ENCODE data around the gene UCP2.
"Not testable (repeated sequence)": the region's sequence is repeated elsewhere in the genome, so short reads cannot be mapped to it uniquely, and the experiment has no call there.

Gene UCP2

GRCh38 chr11:73942010-73942409 lies 40.6 kb downstream of the UCP2 start:
- no peak for TF ChIP-seq POLR2A (IDR thresholded peaks at IDR 0.05; ENCODE audit: low read depth, low read length)
- DNase-seq (ENCODE audit: insufficient read length, low spot score) (no peak), FAIRE-seq (no peak)

- FAIRE-seq (no peak), DNase-seq (ENCODE audit: insufficient read length, low spot score) (no peak)
- TF ChIP-seq POLR2A (IDR thresholded peaks at IDR 0.05; ENCODE audit: low read depth, low read length), result no peak
These were observed 41.7 kb downstream of the UCP2 start for GRCh38 chr11:73940801-73941570.

- FAIRE-seq, result no peak
- no peak for DNase-seq (ENCODE audit: insufficient read length, low spot score)
- no peak for TF ChIP-seq POLR2A (IDR thresholded peaks at IDR 0.05; ENCODE audit: low read depth, low read length)
These were observed 43.5 kb downstream of the UCP2 start for GRCh38 chr11:73939096-73939495.

- not testable (repeated sequence) for FAIRE-seq
These were observed 46.6 kb downstream of the UCP2 start for GRCh38 chr11:73936047-73936446.

GRCh38 chr11:73932781-73933180 lies 49.9 kb downstream of the UCP2 start:
- no peak for TF ChIP-seq POLR2A (IDR thresholded peaks at IDR 0.05; ENCODE audit: low read depth, low read length)
- DNase-seq (ENCODE audit: insufficient read length, low spot score) (no peak), FAIRE-seq (no peak)

More at GRCh38 chr11:73936047-73936446, 46.6 kb downstream of the UCP2 start:
- not testable (repeated sequence) for DNase-seq (ENCODE audit: insufficient read length, low spot score)

- no peak for DNase-seq (ENCODE audit: insufficient read length, low spot score)
- no peak for TF ChIP-seq POLR2A (IDR thresholded peaks at IDR 0.05; ENCODE audit: low read depth, low read length)
- no peak for FAIRE-seq
These were observed 50.7 kb downstream of the UCP2 start for GRCh38 chr11:73931951-73932350.

GRCh38 chr11:73931039-73931645 lies 51.5 kb downstream of the UCP2 start:
- DNase-seq (ENCODE audit: insufficient read length, low spot score) (peak; percentile 30), FAIRE-seq (no peak)
- no peak for TF ChIP-seq POLR2A (IDR thresholded peaks at IDR 0.05; ENCODE audit: low read depth, low read length)

- DNase-seq (ENCODE audit: insufficient read length, low spot score), result no peak
- no peak for TF ChIP-seq POLR2A (IDR thresholded peaks at IDR 0.05; ENCODE audit: low read depth, low read length)
- no peak for FAIRE-seq
These were observed 53.3 kb downstream of the UCP2 start for GRCh38 chr11:73929388-73929787.
